Gastrocnemius medialis (tissue), 4 donors: ENCODE data around the gene POLR1H. TPM values are rescaled to one million over a fixed set of nuclear protein-coding genes. Genes with fewer than 3 reads are reported as not detected.

Experiments used
- ATAC-seq, 2 donors: fragments of 150-250 bp; one replicate each; pipeline ENCODE4 v1.9.1; 2016
- DNase-seq, 2 donors: peaks; one replicate each; pipeline ENCODE4 v3.0.0-alpha.2; 2019
- H3K27ac ChIP-seq, 4 donors: fragments of 200-600 bp; sonication (generic); 1 replicate in 1 of 4; 2 replicates in 3 of 4; pipeline ENCODE4 v1.5.1; 2016 to 2018; ENCODE audit warnings: mild to moderate bottlenecking in 2 of 4, moderate library complexity in 1 of 4
- H3K27me3 ChIP-seq, 3 donors: fragments of 200-600 bp; sonication (generic) in 2 of 3; 1 replicate in 1 of 3; 2 replicates in 2 of 3; pipeline versions ENCODE4 v1.5.1 to v1.6.0; 2016 to 2019; ENCODE audit warnings: mild to moderate bottlenecking in 1 of 3, moderate library complexity in 1 of 3
- H3K36me3 ChIP-seq, 2 donors: fragments of 200-600 bp; sonication (generic) in 1 of 2; one replicate each; pipeline ENCODE4 v1.5.1; 2017 to 2018
- H3K4me1 ChIP-seq, 2 donors: fragments of 200-600 bp; sonication (generic) in 1 of 2; one replicate each; pipeline ENCODE4 v1.5.1; 2016 to 2017; ENCODE audit warnings: mild to moderate bottlenecking in 2 of 2
- H3K4me3 ChIP-seq, 4 donors: fragments of 200-600 bp; sonication (generic) in 3 of 4; 1 replicate in 1 of 4; 2 replicates in 3 of 4; pipeline ENCODE4 v1.5.1; 2016 to 2019; ENCODE audit warnings: mild to moderate bottlenecking in 2 of 4
- H3K9me3 ChIP-seq, 3 donors: fragments of 200-600 bp; sonication (generic) in 2 of 3; 1 replicate in 1 of 3; 2 replicates in 2 of 3; pipeline ENCODE4 v1.5.1; 2016 to 2019
- CTCF ChIP-seq, 5 experiments: fragments of 450-650 bp in 3 of 5; fragments of 200-600 bp in 2 of 5; sonication (generic) in 2 of 5; IDR thresholded peaks in 4 of 5; conservative IDR thresholded peaks in 1 of 5; 1 replicate in 4 of 5; 2 replicates in 1 of 5; pipeline ENCODE4 v1.5.1; 2016 to 2019; ENCODE audit warnings: antibody characterized with exemption in 5 of 5, mild to moderate bottlenecking in 3 of 5, moderate library complexity in 3 of 5
- POLR2A ChIP-seq, 2 donors: fragments of 450-650 bp; IDR thresholded peaks; one replicate each; pipeline ENCODE4 v1.6.1; 2017; ENCODE audit warnings: antibody characterized with exemption in 2 of 2, mild to moderate bottlenecking in 2 of 2, moderate library complexity in 2 of 2
- in situ Hi-C, 4 donors: fragments of 200-750 bp; cut with MboI; loops; one replicate each; pipeline versions ENCODE4 v1.15.0 to v1.8.0; 2017; ENCODE audit warnings: low sequenced_read_pairs in 4 of 4
- intact Hi-C: fragments of 100-400 bp; cut with DNase I; formaldehyde crosslinking; loops from one replicate; pipeline ENCODE4 v1.15.1; 2023; ENCODE audit warnings: low total_unique reads
- total RNA-seq, 4 donors: library from RNA; depleted of rRNA; stranded (reverse); fragments of >200 nt; gene quantifications; one replicate each; pipeline versions ENCODE4 v1.1.0 to v1.2.3, GENCODE V29; 2016

Gene POLR1H
- total RNA-seq, 4 donors from 2014 or later, result 23.8 to 41.6 (median 27.9) TPM

GRCh38 chr6:30055513-30055912 lies 5.6 kb upstream of the POLR1H start:
- DNase-seq (no peak), ATAC-seq (no peak)
- Histone ChIP-seq H3K27ac (no peak overlapping the region), H3K36me3 (peaks cover 0 to 32% of the 10 kb centered on the region in 2 donors), H3K27me3 (no peaks in the 10 kb centered on the region), H3K4me3 (no peak overlapping the region), H3K9me3 (no peaks in the 10 kb centered on the region), H3K4me1 (peaks cover 8 to 9% of the 10 kb centered on the region in 2 donors)
- TF ChIP-seq POLR2A (IDR thresholded peaks at IDR 0.05), result no peak
- TF ChIP-seq CTCF (IDR thresholded peaks at IDR 0.05 in 4 of 5, conservative IDR thresholded peaks at IDR 0.05 in 1 of 5), result no peak
- intact Hi-C loops, result loop anchor here (5.0 kb wide), 1 partner anchor 48 kb away; no protein-coding TSS in a partner anchor
- in situ Hi-C loops, result loop anchor here in 2 of 4 donors (25.0 kb wide), 1 partner anchor 282 kb away; the partner anchor contains the start of genes RPP21 (in 2 of the 2) and TRIM39 (in 2 of the 2)

- no peak for TF ChIP-seq POLR2A (IDR thresholded peaks at IDR 0.05)
- TF ChIP-seq CTCF (IDR thresholded peaks at IDR 0.05 in 4 of 5, conservative IDR thresholded peaks at IDR 0.05 in 1 of 5), result no peak
- Histone ChIP-seq H3K27ac (peak overlapping the region; percentile 92 to 97 (median 95)), H3K4me1 (peaks cover 22 to 23% of the 10 kb centered on the region in 2 donors), H3K9me3 (no peaks in the 10 kb centered on the region), H3K36me3 (peaks cover 0 to 39% of the 10 kb centered on the region in 2 donors), H3K4me3 (peak overlapping the region; percentile 80 to 98 (median 88)), H3K27me3 (no peaks in the 10 kb centered on the region)
- in situ Hi-C loops, result loop anchor here in 2 of 4 donors (25.0 kb wide), 1 partner anchor 277 kb away; the partner anchor contains the start of genes RPP21 (in 2 of the 2) and TRIM39 (in 2 of the 2)
- DNase-seq (peak in 1 of 2 donors; percentile 26), ATAC-seq (peak; percentile 31 to 40)
- intact Hi-C loops, result loop anchor here (2.0 to 10.0 kb wide), 3 partner anchors 152 to 1914 kb away; partner anchors contain the start of genes ATP6V1G2, DDX39B, DXO and NFKBIL1
These were observed 416 bp upstream of the POLR1H start for GRCh38 chr6:30060606-30061091.

- peak in 1 of 2 donors; percentile 18 for DNase-seq
- in situ Hi-C loops, result loop anchor here in 2 of 4 donors (25.0 kb wide), 1 partner anchor 275 kb away; the partner anchor contains the start of genes RPP21 (in 2 of the 2) and TRIM39 (in 2 of the 2)
- Histone ChIP-seq H3K4me1 (peaks cover 30 to 31% of the 10 kb centered on the region in 2 donors), H3K4me3 (peak overlapping the region; percentile 80 to 98 (median 88)), H3K27me3 (no peaks in the 10 kb centered on the region), H3K27ac (peak overlapping the region; percentile 92 to 97 (median 95)), H3K9me3 (no peaks in the 10 kb centered on the region), H3K36me3 (peaks cover 0 to 26% of the 10 kb centered on the region in 2 donors)
- TF ChIP-seq CTCF (IDR thresholded peaks at IDR 0.05 in 4 of 5, conservative IDR thresholded peaks at IDR 0.05 in 1 of 5) (no peak), POLR2A (IDR thresholded peaks at IDR 0.05) (no peak)
- intact Hi-C loops, result loop anchor here (2.0 to 10.0 kb wide), 4 partner anchors 151 to 1913 kb away; partner anchors contain the start of genes ATP6V1G2, DDX39B, DXO and NFKBIL1
- ATAC-seq, result no peak
These were observed 893 bp downstream of the POLR1H start for GRCh38 chr6:30061858-30062458.

GRCh38 chr6:30062471-30063178 lies 1.6 kb downstream of the POLR1H start:
- Histone ChIP-seq H3K9me3 (no peaks in the 10 kb centered on the region), H3K27me3 (no peaks in the 10 kb centered on the region), H3K4me1 (peaks cover 33% of the 10 kb centered on the region in 2 donors), H3K36me3 (peaks cover 0 to 20% of the 10 kb centered on the region in 2 donors), H3K27ac (peak overlapping the region; percentile 92 to 97 (median 95)), H3K4me3 (peak overlapping the region in 2 of 4 donors; percentile 80 to 98)
- DNase-seq (no peak), ATAC-seq (no peak)
- TF ChIP-seq CTCF (IDR thresholded peaks at IDR 0.05 in 4 of 5, conservative IDR thresholded peaks at IDR 0.05 in 1 of 5) (no peak), POLR2A (IDR thresholded peaks at IDR 0.05) (no peak)
- intact Hi-C loops, result loop anchor here (2.0 to 10.0 kb wide), 3 partner anchors 414 to 1912 kb away; partner anchors contain the start of genes ATP6V1G2, DDX39B, DXO and NFKBIL1
- in situ Hi-C loops, result loop anchor here in 2 of 4 donors (25.0 kb wide), 1 partner anchor 275 kb away; the partner anchor contains the start of genes RPP21 (in 2 of the 2) and TRIM39 (in 2 of the 2)
